NCI-H748 (cell line): ENCODE measurements around the gene PLCD1.
"Not testable (repeated sequence)": the region's sequence is repeated elsewhere in the genome, so short reads cannot be mapped to it uniquely, and the experiment has no call there.

Experiments used
- DNase-seq: peaks from one replicate; lab custom pipeline; 2025; ENCODE audit not compliant: unreplicated experiment; lab: John Stamatoyannopoulos, UW

The PLCD1 gene

GRCh38 chr3:38029400-38030125 lies at the start of gene PLCD1:
PLCD1 (minus strand) TSS chr3:38029642; CDS start chr3:38029539, 103 bp downstream.
- DNase-seq: peak; percentile 45

- DNase-seq: not testable (repeated sequence)
These were observed 47.6 kb upstream of the PLCD1 start for GRCh38 chr3:38077073-38077472.

GRCh38 chr3:38070013-38070412 lies 40.6 kb upstream of the PLCD1 start:
- DNase-seq: no peak

- DNase-seq: no peak
These were observed 38.2 kb upstream of the PLCD1 start for GRCh38 chr3:38067508-38068233.

- DNase-seq: not testable (repeated sequence)
These were observed 35.0 kb upstream of the PLCD1 start for GRCh38 chr3:38064453-38064852.

- no peak for DNase-seq
These were observed 33.4 kb upstream of the PLCD1 start for GRCh38 chr3:38062809-38063208.

GRCh38 chr3:38059591-38059990 lies 30.1 kb upstream of the PLCD1 start:
- DNase-seq: no peak

GRCh38 chr3:38059148-38059547 lies 29.7 kb upstream of the PLCD1 start:
- DNase-seq: no peak

- DNase-seq: no peak
These were observed 25.1 kb upstream of the PLCD1 start for GRCh38 chr3:38054499-38055001.

GRCh38 chr3:38053813-38054498 lies 24.5 kb upstream of the PLCD1 start:
- not testable (repeated sequence) for DNase-seq

- not testable (repeated sequence) for DNase-seq
These were observed 23.8 kb upstream of the PLCD1 start for GRCh38 chr3:38053286-38053685.

GRCh38 chr3:38051131-38051530 lies 21.7 kb upstream of the PLCD1 start:
- DNase-seq: no peak

- DNase-seq: no peak
These were observed 20.1 kb upstream of the PLCD1 start for GRCh38 chr3:38049358-38050126.

- DNase-seq: no peak
These were observed 18.5 kb upstream of the PLCD1 start for GRCh38 chr3:38047896-38048295.

GRCh38 chr3:38046821-38047220 lies 17.4 kb upstream of the PLCD1 start:
- no peak for DNase-seq

- no peak for DNase-seq
These were observed 16.6 kb upstream of the PLCD1 start for GRCh38 chr3:38046027-38046426.

- DNase-seq: no peak
These were observed 14.0 kb upstream of the PLCD1 start for GRCh38 chr3:38043486-38043885.

- no peak for DNase-seq
These were observed 11.0 kb upstream of the PLCD1 start for GRCh38 chr3:38040401-38040800.

GRCh38 chr3:38039899-38040261 lies 10.4 kb upstream of the PLCD1 start:
- DNase-seq: peak; percentile 4

- DNase-seq: peak; percentile 72
These were observed 9.9 kb upstream of the PLCD1 start, which contains the start of gene DLEC1 for GRCh38 chr3:38039101-38039898. DLEC1 (plus strand) TSS chr3:38039208; CDS start chr3:38039226, 18 bp downstream.
